Measurements from ENCODE around the gene RBM47. TPM values are rescaled to one million over a fixed set of nuclear protein-coding genes. Genes with fewer than 3 reads are reported as not detected.

Gene RBM47
- total RNA-seq, 1 donor from 2014 or later = 37.8 TPM

- H3K27me3 Mint-ChIP-seq (ENCODE audit: low read depth) = no peaks in the 10 kb centered on the region
- H3K4me3 Mint-ChIP-seq = no peak overlapping the region
- H3K27ac Mint-ChIP-seq = no peak overlapping the region
- H3K36me3 Mint-ChIP-seq = peaks cover 1% of the 10 kb centered on the region
- H3K4me1 Mint-ChIP-seq = peaks cover 12% of the 10 kb centered on the region
- no peak for DNase-seq (ENCODE audit: low spot score in 2 of 2, unreplicated experiment in 2 of 2)
- no peaks in the 10 kb centered on the region for H3K9me3 Mint-ChIP-seq
- TF ChIP-seq CTCF (IDR thresholded peaks at IDR 0.05; ENCODE audit: unreplicated experiment) = no peak
Observed at GRCh38 chr4:40481977-40482376, 147.7 kb downstream of the RBM47 start.

GRCh38 chr4:40480291-40480690 lies 149.4 kb downstream of the RBM47 start:
- Mint-ChIP-seq H3K36me3 (no peaks in the 10 kb centered on the region), H3K27me3 (ENCODE audit: low read depth) (no peaks in the 10 kb centered on the region), H3K9me3 (no peaks in the 10 kb centered on the region), H3K4me3 (no peak overlapping the region), H3K27ac (peak overlapping the region; percentile 6), H3K4me1 (peaks cover 15% of the 10 kb centered on the region)
- no peak for TF ChIP-seq CTCF (IDR thresholded peaks at IDR 0.05; ENCODE audit: unreplicated experiment)
- DNase-seq (ENCODE audit: low spot score in 2 of 2, unreplicated experiment in 2 of 2) = no peak

DNA sequence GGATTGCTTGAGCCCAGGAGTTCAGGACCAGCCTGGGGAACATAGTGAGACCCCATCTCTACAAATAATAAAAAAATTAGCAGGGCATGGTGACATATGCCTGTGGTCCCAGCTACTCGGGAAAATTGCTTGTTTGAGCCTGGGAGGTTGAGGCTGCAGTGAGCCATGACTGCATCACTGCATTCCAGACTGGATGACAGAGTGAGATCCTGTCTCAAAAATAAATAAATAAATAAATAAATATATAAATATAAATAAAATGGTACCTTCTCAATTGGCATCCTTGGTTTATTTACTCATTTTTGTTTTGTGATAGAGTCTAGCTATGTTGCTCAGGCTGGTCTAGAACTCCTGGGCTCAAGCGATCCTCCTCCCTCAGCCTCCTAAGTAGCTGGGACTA lies 150.3 kb downstream of the RBM47 start:
- no peak for DNase-seq (ENCODE audit: low spot score in 2 of 2, unreplicated experiment in 2 of 2)
- Mint-ChIP-seq H3K9me3 (no peaks in the 10 kb centered on the region), H3K36me3 (no peaks in the 10 kb centered on the region), H3K27ac (no peak overlapping the region), H3K4me3 (no peak overlapping the region), H3K27me3 (ENCODE audit: low read depth) (no peaks in the 10 kb centered on the region), H3K4me1 (peaks cover 12% of the 10 kb centered on the region)
- TF ChIP-seq CTCF (IDR thresholded peaks at IDR 0.05; ENCODE audit: unreplicated experiment) = no peak

DNA sequence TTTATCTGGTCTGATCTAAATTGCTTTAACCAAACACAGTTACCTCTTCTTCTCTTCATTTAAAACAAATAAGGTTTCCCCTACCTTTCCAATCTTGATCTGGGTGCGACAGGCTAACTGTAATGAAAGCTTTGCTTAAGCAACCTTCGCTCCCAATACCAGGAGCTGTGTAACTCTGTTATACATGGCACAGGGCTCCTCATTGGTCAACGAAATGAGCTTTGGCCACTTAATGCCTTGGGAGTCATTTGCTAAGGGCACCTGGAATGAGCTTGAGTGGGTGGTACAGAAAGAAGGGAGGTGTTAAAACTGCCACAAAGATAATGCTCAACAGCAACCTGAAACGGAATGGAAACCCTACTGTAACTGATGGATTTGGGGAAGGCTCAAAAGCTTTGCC lies 154.1 kb downstream of the RBM47 start:
- no peak for TF ChIP-seq CTCF (IDR thresholded peaks at IDR 0.05; ENCODE audit: unreplicated experiment)
- Mint-ChIP-seq H3K27me3 (ENCODE audit: low read depth) (no peaks in the 10 kb centered on the region), H3K9me3 (no peaks in the 10 kb centered on the region), H3K27ac (no peak overlapping the region), H3K4me3 (no peak overlapping the region), H3K36me3 (peaks cover 2% of the 10 kb centered on the region), H3K4me1 (peaks cover 12% of the 10 kb centered on the region)
- DNase-seq (ENCODE audit: low spot score in 2 of 2, unreplicated experiment in 2 of 2) = no peak

GRCh38 chr4:40473578-40474388 lies 155.9 kb downstream of the RBM47 start:
- peaks cover 12% of the 10 kb centered on the region for H3K4me1 Mint-ChIP-seq
- H3K27ac Mint-ChIP-seq = no peak overlapping the region
- no peak for TF ChIP-seq CTCF (IDR thresholded peaks at IDR 0.05; ENCODE audit: unreplicated experiment)
- no peak overlapping the region for H3K4me3 Mint-ChIP-seq
- H3K9me3 Mint-ChIP-seq = no peaks in the 10 kb centered on the region
- H3K36me3 Mint-ChIP-seq = peaks cover 2% of the 10 kb centered on the region
- DNase-seq (ENCODE audit: low spot score in 2 of 2, unreplicated experiment in 2 of 2) = no peak
- no peaks in the 10 kb centered on the region for H3K27me3 Mint-ChIP-seq (ENCODE audit: low read depth)
